ENCODE measurements around the gene RHEB.

RHEB gene, protein sequence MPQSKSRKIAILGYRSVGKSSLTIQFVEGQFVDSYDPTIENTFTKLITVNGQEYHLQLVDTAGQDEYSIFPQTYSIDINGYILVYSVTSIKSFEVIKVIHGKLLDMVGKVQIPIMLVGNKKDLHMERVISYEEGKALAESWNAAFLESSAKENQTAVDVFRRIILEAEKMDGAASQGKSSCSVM

DNA sequence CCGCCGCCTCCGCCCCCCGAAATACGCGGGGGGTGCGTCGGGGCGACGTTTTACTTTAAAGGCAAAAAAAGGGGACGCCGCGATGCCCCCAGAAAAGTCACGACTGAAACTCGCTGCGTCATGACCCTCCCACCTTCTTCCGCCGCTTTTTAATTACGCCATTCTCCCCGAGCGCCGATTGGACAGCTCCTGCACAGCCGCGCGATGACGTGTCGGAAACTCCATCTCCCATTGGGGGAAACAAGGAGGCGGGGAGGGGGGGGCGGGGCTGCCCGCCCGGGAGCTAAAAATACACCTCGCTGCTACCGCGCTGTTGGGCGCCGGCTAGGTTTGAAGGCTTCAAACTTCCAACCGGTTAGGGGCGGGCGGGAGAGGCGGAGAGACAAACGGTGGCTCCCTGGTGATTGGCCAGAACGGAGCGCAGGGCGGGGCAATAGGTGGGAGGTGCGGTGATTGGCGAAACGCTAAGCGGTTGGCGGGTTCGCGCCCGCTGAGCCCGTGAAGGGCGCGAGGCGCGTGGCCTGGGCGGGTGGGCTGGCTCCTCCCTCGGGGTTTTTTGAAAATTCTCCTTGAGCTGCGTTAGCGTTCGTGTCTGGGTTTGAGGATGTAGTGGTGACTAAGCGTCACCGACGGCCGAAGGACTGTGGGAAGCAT lies at the start of gene RHEB:
Gene RHEB, minus strand, starts transcription at position 131 of the 654 bp plus-strand sequence. CDS start 384 bp downstream, outside the sequence.
- TF ChIP-seq, protein P1, sequence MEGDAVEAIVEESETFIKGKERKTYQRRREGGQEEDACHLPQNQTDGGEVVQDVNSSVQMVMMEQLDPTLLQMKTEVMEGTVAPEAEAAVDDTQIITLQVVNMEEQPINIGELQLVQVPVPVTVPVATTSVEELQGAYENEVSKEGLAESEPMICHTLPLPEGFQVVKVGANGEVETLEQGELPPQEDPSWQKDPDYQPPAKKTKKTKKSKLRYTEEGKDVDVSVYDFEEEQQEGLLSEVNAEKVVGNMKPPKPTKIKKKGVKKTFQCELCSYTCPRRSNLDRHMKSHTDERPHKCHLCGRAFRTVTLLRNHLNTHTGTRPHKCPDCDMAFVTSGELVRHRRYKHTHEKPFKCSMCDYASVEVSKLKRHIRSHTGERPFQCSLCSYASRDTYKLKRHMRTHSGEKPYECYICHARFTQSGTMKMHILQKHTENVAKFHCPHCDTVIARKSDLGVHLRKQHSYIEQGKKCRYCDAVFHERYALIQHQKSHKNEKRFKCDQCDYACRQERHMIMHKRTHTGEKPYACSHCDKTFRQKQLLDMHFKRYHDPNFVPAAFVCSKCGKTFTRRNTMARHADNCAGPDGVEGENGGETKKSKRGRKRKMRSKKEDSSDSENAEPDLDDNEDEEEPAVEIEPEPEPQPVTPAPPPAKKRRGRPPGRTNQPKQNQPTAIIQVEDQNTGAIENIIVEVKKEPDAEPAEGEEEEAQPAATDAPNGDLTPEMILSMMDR (IDR thresholded peaks at IDR 0.05; ENCODE audit: low read depth, low read length, missing control alignments): no peak
- peak; percentile 98 for DNase-seq (ENCODE audit: extremely low read depth, low read depth)
- peak within 1 kb of the TSS; percentile 95 for H3K4me3 ChIP-seq (replicated peaks; ENCODE audit: low read depth, low read length)

DNA sequence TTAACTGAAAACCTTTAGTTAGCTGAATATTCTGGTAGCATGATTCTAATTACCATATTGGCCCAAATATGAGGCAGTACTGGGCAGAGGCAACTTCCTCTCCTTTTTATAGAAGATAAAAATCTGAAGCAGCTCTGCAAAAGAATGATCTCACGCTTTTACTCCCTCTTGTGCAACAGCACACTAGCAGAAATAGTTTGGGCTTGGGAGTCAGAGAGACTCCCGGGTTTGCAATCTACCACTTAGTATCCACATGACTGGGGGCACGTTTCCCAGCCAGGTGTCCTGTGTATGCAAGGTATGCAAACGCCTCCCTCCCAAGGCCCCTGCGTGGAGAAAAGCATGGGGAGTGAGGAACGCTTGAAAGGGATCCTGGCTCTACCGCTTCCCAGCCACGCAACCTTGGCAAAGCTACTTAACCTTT lies 47.2 kb upstream of the RHEB start:
- TF ChIP-seq, protein P1 (IDR thresholded peaks at IDR 0.05; ENCODE audit: low read depth, low read length, missing control alignments): no peak
- no peak overlapping the region for H3K4me3 ChIP-seq (replicated peaks; ENCODE audit: low read depth, low read length)
- DNase-seq (ENCODE audit: extremely low read depth, low read depth): no peak

DNA sequence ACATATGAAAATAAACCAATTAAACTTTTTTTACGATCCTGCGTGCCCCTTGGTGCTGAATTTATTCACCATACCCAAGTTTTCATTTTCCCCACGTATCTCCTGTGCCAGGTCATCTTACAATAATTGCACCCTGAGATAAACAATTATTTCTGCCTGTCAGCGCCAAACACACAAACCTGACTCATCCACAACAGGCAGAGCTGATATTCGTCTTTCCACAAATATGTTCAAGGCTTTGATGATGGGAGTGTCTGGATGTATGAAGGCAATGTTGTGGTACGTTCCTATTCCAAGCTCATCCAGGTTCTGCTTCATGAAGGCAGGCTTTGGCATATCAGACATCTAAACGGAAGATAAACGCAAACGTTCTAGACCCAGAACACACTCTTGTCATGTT lies 45.8 kb upstream of the RHEB start:
- TF ChIP-seq, protein P1 (IDR thresholded peaks at IDR 0.05; ENCODE audit: low read depth, low read length, missing control alignments): no peak
- no peak overlapping the region for H3K4me3 ChIP-seq (replicated peaks; ENCODE audit: low read depth, low read length)
- DNase-seq (ENCODE audit: extremely low read depth, low read depth): no peak

DNA sequence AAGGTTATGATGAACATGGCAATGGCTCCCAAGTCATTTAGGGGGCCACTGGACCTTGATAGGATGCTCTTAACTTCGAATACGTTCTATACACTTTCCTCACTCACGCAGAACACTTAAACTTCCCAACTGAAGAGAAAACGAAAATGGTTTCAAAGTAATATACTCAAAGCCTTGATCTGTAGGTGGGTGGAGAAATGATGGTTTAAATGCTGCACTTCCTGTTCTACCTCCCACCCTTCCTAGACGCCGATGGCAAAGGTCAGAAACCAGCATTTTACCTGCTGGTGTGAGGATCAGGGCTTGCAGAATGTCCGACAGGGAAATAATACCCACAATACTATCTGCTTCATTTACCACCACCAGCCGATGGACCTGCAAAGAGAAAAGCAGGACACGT lies 40.5 kb upstream of the RHEB start:
- no peak overlapping the region for H3K4me3 ChIP-seq (replicated peaks; ENCODE audit: low read depth, low read length)
- TF ChIP-seq, protein P1 (IDR thresholded peaks at IDR 0.05; ENCODE audit: low read depth, low read length, missing control alignments): no peak
- no peak for DNase-seq (ENCODE audit: extremely low read depth, low read depth)

DNA sequence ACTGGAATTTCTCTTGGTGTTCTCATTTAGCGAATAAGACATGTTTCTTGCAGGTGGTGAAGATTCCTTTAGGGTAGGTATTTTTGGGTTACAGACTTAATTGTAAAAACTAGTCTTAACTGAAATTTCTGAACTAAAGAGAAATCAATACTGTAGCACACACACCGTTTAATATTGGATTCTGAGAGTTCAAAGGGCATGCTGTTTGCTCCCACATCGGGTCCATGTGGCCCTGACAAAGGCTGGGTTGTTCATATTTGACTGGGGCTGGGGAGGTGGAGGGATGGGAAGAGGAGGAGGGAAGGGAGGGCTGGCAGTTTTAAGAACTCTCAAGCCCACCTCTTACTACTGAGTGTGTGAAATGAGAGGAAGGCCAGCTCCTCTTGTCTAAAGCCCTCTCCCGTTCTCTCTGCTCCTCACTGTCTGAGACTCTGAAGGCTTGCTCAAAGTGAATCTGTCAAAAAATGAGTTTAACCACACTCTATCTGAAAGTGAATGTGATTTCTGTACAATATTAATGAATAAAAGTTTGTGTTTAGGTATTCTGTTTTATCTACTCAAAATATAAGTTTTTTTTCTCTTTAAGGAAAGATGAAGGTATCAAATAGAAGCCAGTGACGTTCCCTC lies 40.0 kb upstream of the RHEB start:
- TF ChIP-seq, protein P1 (IDR thresholded peaks at IDR 0.05; ENCODE audit: low read depth, low read length, missing control alignments): no peak
- DNase-seq (ENCODE audit: extremely low read depth, low read depth): no peak
- no peak overlapping the region for H3K4me3 ChIP-seq (replicated peaks; ENCODE audit: low read depth, low read length)

DNA sequence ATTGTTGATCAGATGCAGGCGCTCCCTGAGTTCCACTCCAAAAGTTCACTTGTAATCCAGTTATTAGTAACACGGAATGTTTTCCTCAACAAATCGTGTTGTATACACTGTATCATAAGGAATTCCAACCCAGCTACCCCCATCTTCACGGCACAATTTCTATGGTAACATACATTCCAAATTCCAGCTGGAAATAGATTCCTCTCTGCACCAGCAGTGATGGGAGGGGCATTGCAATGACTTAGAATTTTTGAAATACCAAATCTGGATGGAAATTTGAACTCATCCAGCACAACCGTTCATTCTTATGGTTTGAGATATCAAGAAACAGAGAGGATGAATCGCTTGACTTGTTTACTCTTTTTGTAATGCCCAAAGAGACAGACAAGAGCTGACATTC lies 38.9 kb upstream of the RHEB start:
- H3K4me3 ChIP-seq (replicated peaks; ENCODE audit: low read depth, low read length): no peak overlapping the region
- no peak for DNase-seq (ENCODE audit: extremely low read depth, low read depth)
- TF ChIP-seq, protein P1 (IDR thresholded peaks at IDR 0.05; ENCODE audit: low read depth, low read length, missing control alignments): no peak
